Peyer's patch (tissue), 4 donors: ENCODE results near the gene TMEM258. TPM values are rescaled to one million over a fixed set of nuclear protein-coding genes. Genes with fewer than 3 reads are reported as not detected.

Experiments
- DNase-seq, 3 donors: peaks; one replicate each; pipeline ENCODE4 v3.0.0-alpha.2; 2017 to 2019
- H3K27ac ChIP-seq, 4 donors: fragments of 200-600 bp; sonication (generic); one replicate each; pipeline ENCODE4 v1.5.1; 2016 to 2019
- H3K27me3 ChIP-seq, 2 donors: fragments of 200-600 bp; sonication (generic); one replicate each; pipeline ENCODE4 v1.5.1; 2019
- H3K36me3 ChIP-seq, 3 donors: fragments of 200-600 bp; sonication (generic); one replicate each; pipeline ENCODE4 v1.5.1; 2016 to 2019
- H3K4me1 ChIP-seq, 4 donors: fragments of 200-600 bp; sonication (generic); one replicate each; pipeline ENCODE4 v1.5.1; 2016 to 2019
- H3K4me3 ChIP-seq, 4 donors: fragments of 200-600 bp; sonication (generic); 1 replicate in 3 of 4; 2 replicates in 1 of 4; pipeline ENCODE4 v1.5.1; 2016 to 2019; ENCODE audit warnings: mild to moderate bottlenecking in 1 of 4
- H3K9me3 ChIP-seq, 4 donors: fragments of 200-600 bp; sonication (generic); one replicate each; pipeline ENCODE4 v1.5.1; 2016 to 2019; ENCODE audit warnings: mild to moderate bottlenecking in 1 of 4
- POLR2A ChIP-seq, 2 donors: fragments of 450-650 bp; IDR thresholded peaks; one replicate each; pipeline ENCODE4 v1.5.1; 2017; ENCODE audit warnings: antibody characterized with exemption in 2 of 2, mild to moderate bottlenecking in 2 of 2, moderate library complexity in 2 of 2
- total RNA-seq, 4 donors: library from RNA; depleted of rRNA; stranded (reverse); fragments of >200 nt; gene quantifications; one replicate each; pipeline ENCODE4 v1.1.0, GENCODE V29; 2016
- TF ChIP-seq, protein P1 (sequence below), 6 experiments: fragments of 450-650 bp in 4 of 6; fragments of 200-600 bp in 2 of 6; sonication (generic) in 1 of 6; IDR thresholded peaks; one replicate each; pipeline ENCODE4 v1.5.1; 2017 to 2019; ENCODE audit warnings: antibody characterized with exemption in 6 of 6, mild to moderate bottlenecking in 3 of 6, moderate library complexity in 1 of 6

The TMEM258 gene
- total RNA-seq, 4 donors from 2014 or later, result 28.7 to 34.7 (median 34.5) TPM; not detected in 1

DNA sequence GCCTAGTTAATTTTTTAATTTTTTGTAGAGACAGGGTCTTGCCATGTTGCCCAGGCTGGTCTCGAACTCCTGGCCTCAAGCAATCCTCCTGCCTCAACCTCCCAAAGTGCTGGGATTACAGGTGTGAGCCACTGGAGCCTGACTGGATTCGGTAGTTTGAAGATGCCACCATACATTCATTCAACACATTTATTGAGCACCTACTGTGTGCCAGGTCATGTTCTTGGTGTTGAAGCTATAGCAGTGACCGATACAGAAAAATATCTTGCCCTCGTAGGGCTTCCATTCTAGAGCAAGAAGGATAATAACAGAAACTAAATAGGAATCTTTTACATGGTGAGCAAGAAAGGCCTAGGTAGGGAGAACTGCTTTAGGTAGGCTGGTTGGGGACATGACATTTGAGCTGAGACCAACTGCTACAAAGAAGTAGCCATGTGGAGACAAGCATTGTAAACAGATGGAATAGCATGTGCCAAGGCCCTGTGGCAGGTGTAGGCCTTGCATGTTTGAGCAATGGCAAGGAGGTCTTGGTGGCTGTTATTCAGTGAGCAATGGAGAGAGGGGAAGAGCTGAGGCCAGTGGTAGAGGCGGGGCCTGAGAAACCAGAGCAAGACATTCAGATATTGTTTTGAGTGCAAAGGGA lies 41.6 kb downstream of the TMEM258 start:
- Histone ChIP-seq H3K4me3 (no peak overlapping the region), H3K4me1 (peaks cover 0 to 35% (median 2%) of the 10 kb centered on the region in 4 donors), H3K36me3 (no peaks in the 10 kb centered on the region), H3K9me3 (no peaks in the 10 kb centered on the region), H3K27ac (no peak overlapping the region), H3K27me3 (no peaks in the 10 kb centered on the region)
- no peak for DNase-seq
- TF ChIP-seq, protein P1, sequence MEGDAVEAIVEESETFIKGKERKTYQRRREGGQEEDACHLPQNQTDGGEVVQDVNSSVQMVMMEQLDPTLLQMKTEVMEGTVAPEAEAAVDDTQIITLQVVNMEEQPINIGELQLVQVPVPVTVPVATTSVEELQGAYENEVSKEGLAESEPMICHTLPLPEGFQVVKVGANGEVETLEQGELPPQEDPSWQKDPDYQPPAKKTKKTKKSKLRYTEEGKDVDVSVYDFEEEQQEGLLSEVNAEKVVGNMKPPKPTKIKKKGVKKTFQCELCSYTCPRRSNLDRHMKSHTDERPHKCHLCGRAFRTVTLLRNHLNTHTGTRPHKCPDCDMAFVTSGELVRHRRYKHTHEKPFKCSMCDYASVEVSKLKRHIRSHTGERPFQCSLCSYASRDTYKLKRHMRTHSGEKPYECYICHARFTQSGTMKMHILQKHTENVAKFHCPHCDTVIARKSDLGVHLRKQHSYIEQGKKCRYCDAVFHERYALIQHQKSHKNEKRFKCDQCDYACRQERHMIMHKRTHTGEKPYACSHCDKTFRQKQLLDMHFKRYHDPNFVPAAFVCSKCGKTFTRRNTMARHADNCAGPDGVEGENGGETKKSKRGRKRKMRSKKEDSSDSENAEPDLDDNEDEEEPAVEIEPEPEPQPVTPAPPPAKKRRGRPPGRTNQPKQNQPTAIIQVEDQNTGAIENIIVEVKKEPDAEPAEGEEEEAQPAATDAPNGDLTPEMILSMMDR (IDR thresholded peaks at IDR 0.05), result no peak
- TF ChIP-seq POLR2A (IDR thresholded peaks at IDR 0.05), result no peak

DNA sequence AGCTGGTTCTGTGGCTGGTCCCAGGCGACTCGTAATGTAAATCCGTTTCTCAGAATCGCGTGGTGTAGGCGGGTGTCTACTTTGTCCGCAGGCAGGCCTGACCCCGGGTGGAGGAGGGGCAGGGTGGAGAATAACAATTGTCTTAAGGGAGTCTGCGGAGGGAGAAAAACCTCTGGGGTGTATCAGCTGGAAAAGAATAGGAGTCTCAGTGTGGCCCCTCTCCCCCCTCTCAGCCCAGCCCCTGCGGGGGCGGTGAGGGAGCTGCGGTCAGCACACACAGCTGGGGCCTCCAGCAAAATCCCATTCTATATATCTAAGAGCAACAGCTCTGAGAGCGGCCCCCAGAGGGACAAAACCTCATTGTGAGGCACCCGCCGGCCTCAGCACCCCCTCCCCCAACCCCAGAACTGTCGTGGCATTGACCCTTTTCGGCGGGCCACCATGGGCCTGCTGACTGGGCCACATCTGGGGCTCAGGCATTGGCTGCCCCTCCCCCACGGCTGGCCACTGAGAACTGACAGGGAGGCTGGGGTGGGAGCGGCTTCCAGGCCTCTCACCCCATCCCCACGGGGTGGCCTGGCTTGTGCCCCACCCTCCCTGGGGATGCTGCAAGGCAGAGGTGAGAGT lies 42.7 kb downstream of the TMEM258 start:
- H3K36me3 ChIP-seq, result no peaks in the 10 kb centered on the region
- H3K9me3 ChIP-seq, result no peaks in the 10 kb centered on the region
- DNase-seq, result no peak
- no peak overlapping the region for H3K27ac ChIP-seq
- TF ChIP-seq, protein P1 (IDR thresholded peaks at IDR 0.05), result no peak
- no peak for TF ChIP-seq POLR2A (IDR thresholded peaks at IDR 0.05)
- H3K4me1 ChIP-seq, result peaks cover 0 to 25% (median 2%) of the 10 kb centered on the region in 4 donors
- no peak overlapping the region for H3K4me3 ChIP-seq
- H3K27me3 ChIP-seq, result no peaks in the 10 kb centered on the region

DNA sequence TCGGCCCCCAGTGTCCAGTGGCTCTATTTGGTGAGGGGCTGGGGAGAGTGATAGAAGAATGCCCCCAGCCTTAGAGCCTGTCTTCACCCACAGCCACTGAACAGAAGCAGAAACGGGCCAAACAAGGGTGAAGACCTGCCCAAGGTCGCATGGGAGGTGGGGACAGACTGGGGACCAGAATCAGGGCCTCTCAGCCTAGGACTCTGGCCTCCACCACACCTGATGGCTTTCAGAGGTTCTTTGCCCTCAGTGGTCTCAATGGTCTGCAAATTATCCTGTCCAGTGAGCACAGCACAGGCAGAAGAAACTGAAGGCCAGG lies 44.5 kb downstream of the TMEM258 start:
- Histone ChIP-seq H3K9me3 (no peaks in the 10 kb centered on the region), H3K27ac (no peak overlapping the region), H3K4me1 (peaks cover 0 to 14% (median 2%) of the 10 kb centered on the region in 4 donors), H3K36me3 (peaks cover 0 to 8% (median 0%) of the 10 kb centered on the region in 3 donors), H3K4me3 (peak overlapping the region in 1 of 4 donors; percentile 21), H3K27me3 (no peaks in the 10 kb centered on the region)
- TF ChIP-seq POLR2A (IDR thresholded peaks at IDR 0.05), result no peak
- TF ChIP-seq, protein P1 (IDR thresholded peaks at IDR 0.05), result no peak
- DNase-seq, result no peak

DNA sequence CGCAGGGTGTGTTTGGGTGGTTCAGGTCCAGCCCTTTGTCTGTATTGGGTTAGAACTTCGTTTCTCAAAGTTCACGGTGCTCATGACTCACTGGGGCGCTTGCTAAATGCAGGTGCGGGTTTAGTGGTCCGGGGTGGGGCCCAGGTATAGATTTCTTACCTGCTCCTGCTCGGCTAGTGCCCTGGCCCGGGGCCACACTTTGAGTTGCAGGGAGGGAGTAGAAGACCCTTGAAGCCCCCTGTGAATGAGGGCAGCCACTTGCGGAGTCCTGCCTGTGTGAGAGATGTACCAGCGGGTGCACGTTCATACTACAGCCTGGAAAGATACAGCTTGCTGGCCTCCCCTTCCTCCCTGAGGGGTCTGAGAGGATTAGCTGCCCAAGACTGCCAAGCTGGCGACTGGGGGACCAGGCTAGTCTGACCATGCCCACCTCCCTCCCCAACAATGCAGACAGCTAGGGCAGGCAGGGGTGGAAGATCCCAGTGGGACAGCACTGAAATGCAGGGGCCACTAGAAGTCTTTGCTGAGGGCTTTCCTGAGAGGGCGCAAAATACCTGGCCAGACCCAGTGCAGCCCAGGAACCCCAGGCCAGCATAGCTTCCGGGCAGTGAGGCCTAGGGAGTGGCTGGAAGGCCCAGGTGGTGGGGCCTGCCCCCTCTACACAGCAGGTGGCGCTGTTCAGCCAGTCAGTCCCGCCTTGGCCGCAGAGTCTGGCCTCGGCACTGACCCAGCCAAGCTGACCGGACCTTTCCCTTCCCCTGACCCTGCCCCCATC lies 45.0 kb downstream of the TMEM258 start:
- H3K4me3 ChIP-seq, result peak overlapping the region in 1 of 4 donors; percentile 21
- H3K36me3 ChIP-seq, result peaks cover 0 to 8% (median 0%) of the 10 kb centered on the region in 3 donors
- H3K27me3 ChIP-seq, result no peaks in the 10 kb centered on the region
- peak overlapping the region in 1 of 4 donors; percentile 17 for H3K27ac ChIP-seq
- peak; percentile 38 to 88 (median 88) for DNase-seq
- H3K4me1 ChIP-seq, result peaks cover 0 to 14% (median 2%) of the 10 kb centered on the region in 4 donors
- H3K9me3 ChIP-seq, result no peaks in the 10 kb centered on the region
- no peak for TF ChIP-seq POLR2A (IDR thresholded peaks at IDR 0.05)
- TF ChIP-seq, protein P1 (IDR thresholded peaks at IDR 0.05), result peak; percentile 47 to 95 (median 86)

DNA sequence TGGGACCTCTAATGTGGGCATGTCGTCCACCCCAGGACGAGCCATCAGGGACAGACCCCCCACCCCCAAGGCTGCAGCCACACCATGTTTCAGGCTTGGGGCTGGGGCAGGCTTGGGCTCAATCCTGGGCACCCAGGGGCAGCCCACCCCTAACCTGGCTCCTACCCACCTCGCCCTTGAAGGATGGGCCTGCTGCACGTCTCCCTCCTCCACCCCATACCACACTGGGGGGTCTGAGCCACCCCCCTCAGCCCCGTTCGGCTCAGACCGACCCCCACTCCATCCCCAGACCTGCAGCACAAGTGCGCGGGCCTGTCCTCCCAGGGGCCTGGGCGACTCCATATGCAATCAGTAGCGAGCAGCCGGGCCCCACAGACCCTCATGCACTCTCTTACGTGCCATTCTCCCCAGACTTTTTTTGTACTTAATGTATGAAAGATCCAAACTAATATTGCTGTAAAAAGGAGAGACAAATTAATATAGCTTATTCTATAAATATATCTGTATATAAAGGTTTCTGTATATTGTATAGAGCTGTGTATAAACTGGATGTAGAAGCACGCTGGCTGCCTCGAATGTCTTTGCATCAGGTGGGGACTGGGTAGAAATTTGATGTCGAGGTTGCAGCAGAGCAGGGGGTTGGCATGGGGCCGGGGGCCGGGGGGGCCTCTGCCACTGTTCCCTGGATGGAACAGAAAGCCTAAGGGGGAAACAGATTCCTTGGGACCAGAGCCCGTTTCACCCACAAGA lies 45.8 kb downstream of the TMEM258 start:
- H3K27ac ChIP-seq, result no peak overlapping the region
- no peak overlapping the region for H3K4me3 ChIP-seq
- H3K4me1 ChIP-seq, result peaks cover 0 to 11% (median 0%) of the 10 kb centered on the region in 4 donors
- H3K9me3 ChIP-seq, result no peaks in the 10 kb centered on the region
- DNase-seq, result no peak
- H3K36me3 ChIP-seq, result peaks cover 0 to 8% (median 0%) of the 10 kb centered on the region in 3 donors
- TF ChIP-seq POLR2A (IDR thresholded peaks at IDR 0.05), result no peak
- TF ChIP-seq, protein P1 (IDR thresholded peaks at IDR 0.05), result no peak
- H3K27me3 ChIP-seq, result no peaks in the 10 kb centered on the region
